Cardiac septum (tissue), 1 donor: Measurements from ENCODE around the gene SLC29A1. TPM values are rescaled to one million over a fixed set of nuclear protein-coding genes. Genes with fewer than 3 reads are reported as not detected.
"Not testable (repeated sequence)": the region's sequence is repeated elsewhere in the genome, so short reads cannot be mapped to it uniquely, and the experiment has no call there.

ENCODE experiments used
- DNase-seq: peaks from one replicate; pipeline ENCODE4 v3.0.0-alpha.2; 2020; ENCODE audit warnings: low spot score
- intact Hi-C: fragments of 100-400 bp; cut with DNase I; formaldehyde crosslinking; loops from one replicate; pipeline ENCODE4 v1.14.0; 2022
- total RNA-seq: library from RNA; stranded (reverse); fragmentation: NEBNext Ultra II Directional; extraction: Animal tissue kit (Norgen Biotek cat#: 25700); gene quantifications from one replicate; pipeline ENCODE4 v1.2.1, GENCODE V29; 2021
- donor health status: DM: no; HTN: no; CAD: no.

Gene SLC29A1
- total RNA-seq, 1 donor from 2014 or later = 105 TPM

DNA sequence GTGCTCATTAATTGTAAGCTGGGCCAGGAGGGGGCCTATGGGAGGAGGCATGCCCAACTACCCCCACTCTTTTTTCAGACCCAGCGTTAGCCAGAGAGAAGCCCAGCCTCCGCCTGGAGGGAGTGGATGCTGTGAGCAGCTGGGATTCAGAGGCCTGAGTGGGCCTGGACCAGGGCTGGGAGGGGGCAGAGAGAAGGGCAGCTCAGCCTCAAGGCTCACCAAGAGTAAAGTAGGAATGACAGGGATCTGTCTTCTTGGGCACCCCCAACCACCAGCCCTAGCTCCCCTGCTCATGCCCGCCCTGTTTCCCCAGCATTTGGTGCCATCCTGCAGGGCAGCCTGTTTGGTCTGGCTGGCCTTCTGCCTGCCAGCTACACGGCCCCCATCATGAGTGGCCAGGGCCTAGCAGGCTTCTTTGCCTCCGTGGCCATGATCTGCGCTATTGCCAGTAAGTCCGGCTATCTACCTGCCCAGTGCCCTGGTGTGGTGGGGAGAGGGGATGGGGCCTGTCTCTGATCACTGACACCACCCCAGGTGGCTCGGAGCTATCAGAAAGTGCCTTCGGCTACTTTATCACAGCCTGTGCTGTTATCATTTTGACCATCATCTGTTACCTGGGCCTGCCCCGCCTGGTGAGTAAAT lies 6.8 kb downstream of the SLC29A1 start:
- DNase-seq = no peak
- intact Hi-C loops = no loop called here

DNA sequence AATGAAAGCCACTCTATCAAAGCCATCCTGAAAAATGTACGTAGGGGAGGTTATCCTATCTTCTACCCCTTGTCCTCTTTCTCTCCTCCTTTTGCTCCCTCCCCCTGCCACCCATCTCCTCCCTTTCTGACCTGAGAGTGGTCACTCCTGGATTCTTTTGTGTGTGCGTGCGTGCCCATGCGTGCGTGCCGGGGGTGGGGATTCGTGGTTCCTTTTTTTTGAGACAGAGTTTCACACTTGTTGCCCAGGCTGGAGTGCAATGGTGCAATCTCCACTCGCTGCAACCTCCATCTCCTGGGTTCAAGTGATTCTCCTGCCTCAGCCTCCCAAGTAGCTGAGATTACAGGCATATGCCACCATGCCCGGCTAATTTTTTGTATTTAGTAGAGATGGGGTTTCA lies 8.0 kb downstream of the SLC29A1 start:
- intact Hi-C loops, DNase-seq: not testable (repeated sequence)

DNA sequence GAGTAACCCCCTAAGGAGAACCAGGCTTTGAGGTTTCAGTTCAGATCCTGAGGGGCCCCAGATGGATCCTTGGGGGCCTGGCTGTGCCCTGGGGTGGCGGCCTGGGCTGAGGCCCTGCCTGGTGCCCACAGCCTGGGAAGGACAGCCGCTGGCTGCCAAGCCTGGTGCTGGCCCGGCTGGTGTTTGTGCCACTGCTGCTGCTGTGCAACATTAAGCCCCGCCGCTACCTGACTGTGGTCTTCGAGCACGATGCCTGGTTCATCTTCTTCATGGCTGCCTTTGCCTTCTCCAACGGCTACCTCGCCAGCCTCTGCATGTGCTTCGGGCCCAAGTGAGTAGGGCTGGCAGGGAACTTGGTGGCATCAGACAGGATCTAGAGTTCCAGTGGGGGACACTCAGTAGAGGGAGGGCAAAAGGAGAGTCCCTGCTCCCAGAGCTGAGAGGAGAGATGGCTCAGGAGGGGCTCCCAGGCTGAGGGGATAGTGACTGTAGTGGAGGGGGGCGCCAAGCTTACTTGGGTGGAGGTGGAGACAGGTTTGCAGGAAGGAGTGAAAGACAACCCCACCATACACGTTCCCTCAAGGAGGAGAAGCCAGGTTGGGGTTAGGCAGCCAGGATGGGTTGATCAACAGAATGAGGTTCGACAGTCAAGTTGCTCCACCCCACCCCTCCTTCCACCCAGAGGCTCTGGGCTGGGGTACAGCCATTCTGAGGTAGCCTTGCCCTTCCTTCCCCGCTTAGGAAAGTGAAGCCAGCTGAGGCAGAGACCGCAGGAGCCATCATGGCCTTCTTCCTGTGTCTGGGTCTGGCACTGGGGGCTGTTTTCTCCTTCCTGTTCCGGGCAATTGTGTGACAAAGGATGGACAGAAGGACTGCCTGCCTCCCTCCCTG lies 9.5 kb downstream of the SLC29A1 start:
- intact Hi-C loops = no loop called here
- DNase-seq = no peak

DNA sequence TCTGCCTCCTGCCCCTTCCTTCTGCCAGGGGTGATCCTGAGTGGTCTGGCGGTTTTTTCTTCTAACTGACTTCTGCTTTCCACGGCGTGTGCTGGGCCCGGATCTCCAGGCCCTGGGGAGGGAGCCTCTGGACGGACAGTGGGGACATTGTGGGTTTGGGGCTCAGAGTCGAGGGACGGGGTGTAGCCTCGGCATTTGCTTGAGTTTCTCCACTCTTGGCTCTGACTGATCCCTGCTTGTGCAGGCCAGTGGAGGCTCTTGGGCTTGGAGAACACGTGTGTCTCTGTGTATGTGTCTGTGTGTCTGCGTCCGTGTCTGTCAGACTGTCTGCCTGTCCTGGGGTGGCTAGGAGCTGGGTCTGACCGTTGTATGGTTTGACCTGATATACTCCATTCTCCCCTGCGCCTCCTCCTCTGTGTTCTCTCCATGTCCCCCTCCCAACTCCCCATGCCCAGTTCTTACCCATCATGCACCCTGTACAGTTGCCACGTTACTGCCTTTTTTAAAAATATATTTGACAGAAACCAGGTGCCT lies 10.2 kb downstream of the SLC29A1 start:
- intact Hi-C loops = loop anchor here (1.0 to 2.0 kb wide), 2 partner anchors 12 to 61 kb away; no protein-coding TSS in a partner anchor
- DNase-seq = peak; percentile 64

DNA sequence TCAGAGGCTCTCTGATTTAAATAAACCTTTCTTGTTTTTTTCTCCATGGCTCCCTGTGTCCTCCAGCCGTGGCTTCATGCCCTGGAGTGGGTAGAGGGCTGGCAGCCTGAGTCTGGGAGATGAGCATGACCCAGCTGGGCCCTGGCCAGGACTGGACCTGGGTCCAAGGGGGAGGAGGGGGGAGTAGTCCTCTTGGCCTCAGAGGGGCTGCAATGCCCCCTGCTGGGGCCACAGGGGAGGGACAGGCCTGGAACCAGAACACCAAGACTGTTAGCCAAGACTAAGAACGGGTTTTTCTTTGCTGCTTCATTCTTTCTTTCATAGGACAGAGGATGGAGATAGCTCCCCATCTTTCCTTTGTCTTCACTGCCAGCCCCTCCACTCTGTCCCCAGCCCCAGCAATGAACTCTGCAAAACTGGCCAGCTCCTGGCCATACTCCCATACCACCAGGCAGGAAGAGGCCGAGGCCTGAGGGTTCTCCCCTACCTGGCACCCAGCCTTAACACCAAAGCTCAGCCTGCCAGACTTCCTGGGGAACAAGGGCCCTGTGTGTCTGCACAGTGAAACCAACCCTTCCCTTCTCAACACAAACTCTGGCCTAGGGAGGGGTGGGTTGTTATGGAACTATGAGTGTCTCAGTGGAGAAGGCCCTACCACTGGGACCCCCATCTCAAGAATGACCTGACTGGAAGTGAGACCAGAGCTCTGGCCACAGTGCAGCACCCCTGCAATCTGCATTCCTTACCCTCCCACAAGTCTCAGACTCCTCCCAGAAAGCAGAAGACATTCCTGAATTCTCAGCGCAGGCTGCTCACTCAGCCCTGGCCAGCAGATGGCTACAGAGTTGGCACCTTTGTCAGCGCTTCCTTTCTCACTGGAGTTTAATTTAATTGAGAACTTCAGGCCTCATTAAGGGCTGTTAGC lies 11.0 kb downstream of the SLC29A1 start:
- intact Hi-C loops = loop anchor here (1.0 to 5.0 kb wide), 3 partner anchors 13 to 132 kb away; no protein-coding TSS in a partner anchor
- peak; percentile 91 for DNase-seq

DNA sequence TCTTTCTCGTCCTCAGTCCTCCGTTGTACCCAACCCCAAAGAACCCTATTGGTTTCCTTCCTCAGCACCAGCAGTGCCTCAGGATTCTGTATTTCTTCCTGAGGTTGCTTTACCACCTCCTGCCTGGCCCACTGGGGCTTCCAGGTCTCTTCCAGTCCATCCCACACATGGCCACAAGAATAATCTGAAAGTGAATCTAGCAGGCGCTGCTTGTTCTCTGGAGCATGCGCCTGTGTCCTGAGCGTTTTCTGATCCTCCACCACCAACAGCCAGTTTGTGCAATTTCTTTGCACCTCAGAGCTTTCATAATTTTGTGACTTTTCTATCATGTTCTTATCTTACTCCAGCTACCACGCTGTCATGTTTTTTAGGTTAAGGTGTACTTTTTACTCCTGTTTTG lies 11.9 kb downstream of the SLC29A1 start:
- intact Hi-C loops = loop anchor here (2.0 to 5.0 kb wide), 2 partner anchors 62 to 133 kb away; no protein-coding TSS in a partner anchor
- DNase-seq = peak; percentile 56

DNA sequence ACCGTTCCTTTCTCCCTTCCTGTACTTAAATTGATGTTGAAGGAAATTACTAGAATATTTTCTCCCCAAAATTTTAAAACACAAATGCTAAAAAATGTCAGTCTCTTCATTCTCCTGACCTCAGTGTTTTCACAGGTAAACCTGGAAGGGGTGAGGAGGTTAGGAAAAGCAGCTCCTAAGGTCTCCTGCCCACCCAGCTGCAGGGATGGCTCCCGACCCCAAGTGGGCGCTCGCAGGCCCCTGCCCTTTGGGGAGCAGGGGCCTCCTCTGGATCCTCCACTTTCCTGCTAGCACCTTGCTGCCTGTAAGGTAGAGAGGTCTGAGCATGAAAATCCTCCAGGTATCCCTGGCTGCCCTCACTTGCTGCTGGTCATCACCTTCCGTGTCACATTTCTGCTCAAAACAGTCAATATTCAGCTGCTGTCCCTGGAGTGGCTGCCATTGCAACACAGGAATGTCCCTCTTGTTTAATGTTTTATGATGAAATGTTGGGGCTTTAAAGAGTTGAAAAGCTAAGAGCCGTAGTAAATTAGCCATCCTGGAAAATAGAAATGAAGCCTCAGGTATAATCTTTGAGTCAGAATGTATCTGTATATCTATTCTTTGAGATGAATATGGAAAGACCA lies 12.6 kb downstream of the SLC29A1 start:
- no peak for DNase-seq
- intact Hi-C loops = loop anchor here (2.0 to 5.0 kb wide), 2 partner anchors 63 to 134 kb away; no protein-coding TSS in a partner anchor

DNA sequence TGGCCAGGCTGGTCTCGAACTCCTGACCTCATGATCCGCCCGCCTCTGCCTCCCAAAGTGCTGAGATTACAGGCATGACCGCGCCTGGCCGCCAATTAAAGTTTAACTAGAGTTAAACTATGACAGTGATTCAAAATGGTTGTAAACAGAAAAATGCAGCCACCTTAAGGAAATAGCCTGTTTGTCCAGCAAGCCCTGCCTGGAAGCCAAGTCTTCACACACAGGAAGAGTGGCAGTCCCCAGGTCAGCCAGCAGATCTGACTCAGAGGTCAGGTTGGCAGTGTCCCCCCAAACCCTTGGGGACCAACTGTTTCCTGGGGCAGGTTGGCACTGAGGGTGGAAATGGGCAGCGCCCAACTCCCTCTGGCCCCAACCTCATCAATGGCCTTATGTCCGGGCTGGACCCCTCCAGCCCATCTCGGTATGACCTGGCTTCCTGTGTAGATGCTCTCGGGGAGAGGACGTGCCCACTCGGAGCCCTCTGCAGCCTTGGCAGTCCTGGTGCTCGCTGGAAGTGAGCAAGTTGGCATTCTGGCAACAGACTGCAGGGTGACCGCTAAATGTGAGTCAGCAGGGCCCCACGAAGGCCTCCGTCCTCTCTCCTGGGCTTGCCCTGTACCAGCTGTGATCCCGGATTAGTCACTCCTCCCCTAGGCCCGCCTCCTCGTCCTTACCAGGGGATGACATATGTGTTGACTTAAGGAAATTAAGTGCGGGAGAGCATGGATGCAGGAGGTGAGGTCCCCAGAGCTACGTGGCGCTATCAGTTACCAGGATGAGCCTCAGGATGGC lies 13.8 kb downstream of the SLC29A1 start:
- peak; percentile 93 for DNase-seq
- intact Hi-C loops = loop anchor here (5.0 kb wide), 1 partner anchor 135 kb away; no protein-coding TSS in a partner anchor

DNA sequence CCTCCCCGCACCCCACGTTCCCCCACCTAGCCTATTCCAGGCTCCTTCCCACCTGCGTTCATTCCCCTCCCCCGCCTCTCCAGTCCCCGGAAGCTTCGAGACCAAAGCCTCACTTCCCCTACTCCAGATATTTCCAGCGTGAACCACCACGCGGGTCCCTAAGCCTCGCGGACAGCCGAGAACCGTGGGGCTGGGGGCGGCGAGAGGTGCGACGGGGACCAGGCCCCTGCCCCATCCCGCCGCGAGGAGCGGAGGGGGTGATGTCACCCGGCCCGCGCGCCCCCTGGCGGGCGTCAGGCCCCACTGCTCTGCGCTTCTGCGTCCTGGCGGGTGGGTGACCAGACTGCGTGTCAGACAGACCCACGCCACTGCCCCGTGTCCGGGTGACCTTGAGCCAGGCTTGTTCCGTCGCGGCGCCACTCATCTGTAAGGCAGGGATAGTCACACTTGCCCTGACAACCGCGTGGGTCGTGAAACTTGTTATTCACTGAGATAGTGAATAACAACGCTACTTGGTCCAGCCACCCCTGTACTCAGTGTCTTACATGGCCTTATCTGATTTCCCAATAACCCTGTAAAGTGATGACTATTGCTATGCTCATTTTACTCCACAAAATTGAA lies 14.5 kb downstream of the SLC29A1 start:
- intact Hi-C loops = loop anchor here (5.0 kb wide), 1 partner anchor 136 kb away; no protein-coding TSS in a partner anchor
- peak; percentile 93 for DNase-seq

DNA sequence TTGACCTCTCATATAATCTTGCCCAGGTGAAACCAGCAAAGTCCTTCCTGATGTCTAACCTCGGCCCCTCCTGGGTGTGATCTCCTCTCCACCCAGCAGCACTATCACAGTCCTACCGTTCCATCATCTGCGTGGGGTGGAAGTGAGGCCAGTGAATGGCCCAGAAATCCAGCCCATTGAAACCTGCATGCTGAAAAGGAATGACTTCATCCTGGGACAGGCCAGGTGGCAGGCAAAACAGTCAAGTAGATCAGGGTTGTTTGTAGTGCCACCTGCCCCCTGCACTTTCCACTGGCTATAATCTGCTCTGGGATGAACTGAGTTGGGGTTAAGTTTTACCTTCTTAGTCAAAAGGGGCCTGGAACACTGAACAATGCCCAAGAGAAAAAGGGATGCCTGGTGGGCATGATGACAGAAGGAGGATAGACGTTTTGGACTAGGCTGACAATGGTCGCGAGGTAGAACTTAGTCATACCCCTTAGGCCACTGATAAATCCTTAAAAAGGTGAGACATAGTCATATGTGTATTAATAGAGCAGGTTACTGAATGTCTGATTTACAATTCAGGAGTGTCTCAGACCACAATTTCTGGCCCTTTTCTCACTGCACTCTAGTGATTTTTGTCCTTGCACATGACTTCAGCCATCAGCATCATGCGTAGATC lies 15.4 kb downstream of the SLC29A1 start:
- DNase-seq = no peak
- intact Hi-C loops = loop anchor here (5.0 kb wide), 1 partner anchor 137 kb away; no protein-coding TSS in a partner anchor

DNA sequence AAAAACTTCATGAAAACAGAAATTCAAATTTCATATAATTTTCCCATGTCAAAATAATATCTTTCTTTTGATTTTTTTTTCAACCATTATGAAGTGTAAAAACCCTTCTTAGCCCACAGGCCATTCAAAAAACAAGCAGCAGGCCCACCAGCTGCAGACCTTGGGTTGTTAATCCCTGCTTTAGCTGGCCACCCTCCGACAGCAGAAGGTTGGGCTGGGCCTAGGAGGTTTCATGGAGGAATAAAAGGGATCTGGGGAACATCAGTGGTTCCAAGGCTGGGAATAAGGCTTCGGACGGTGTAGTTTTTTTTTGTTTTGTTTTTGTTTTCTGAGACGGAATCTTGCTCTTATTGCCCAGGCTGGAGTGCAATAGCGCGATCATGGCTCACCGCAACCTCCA lies 19.9 kb downstream of the SLC29A1 start:
- intact Hi-C loops = no loop called here
- DNase-seq = no peak

DNA sequence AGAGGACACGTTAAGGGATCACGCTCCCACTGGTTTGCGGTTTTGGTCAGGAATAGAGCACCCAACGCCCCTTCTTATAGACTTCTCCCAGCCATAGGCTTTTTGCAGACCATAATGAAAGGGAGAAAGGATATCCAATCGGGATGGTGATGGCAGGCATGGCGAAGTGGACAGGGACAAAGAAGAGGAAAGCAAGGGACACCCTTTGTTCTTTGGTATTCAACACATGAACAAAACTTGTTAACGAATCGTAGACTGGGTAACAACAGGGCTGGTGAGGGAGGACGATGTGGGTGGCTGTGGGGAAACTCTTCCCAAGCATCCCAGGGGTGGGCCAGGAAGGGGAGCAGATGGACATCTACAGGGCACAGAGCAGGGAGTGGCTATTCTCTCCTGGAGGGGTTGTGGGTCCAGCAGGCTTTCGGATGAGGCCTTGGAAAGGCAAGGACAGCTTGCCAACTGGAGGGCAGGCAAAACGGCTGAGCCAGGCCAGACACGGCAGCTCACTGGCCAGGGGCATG lies 22.1 kb downstream of the SLC29A1 start:
- DNase-seq = no peak
- intact Hi-C loops = no loop called here

DNA sequence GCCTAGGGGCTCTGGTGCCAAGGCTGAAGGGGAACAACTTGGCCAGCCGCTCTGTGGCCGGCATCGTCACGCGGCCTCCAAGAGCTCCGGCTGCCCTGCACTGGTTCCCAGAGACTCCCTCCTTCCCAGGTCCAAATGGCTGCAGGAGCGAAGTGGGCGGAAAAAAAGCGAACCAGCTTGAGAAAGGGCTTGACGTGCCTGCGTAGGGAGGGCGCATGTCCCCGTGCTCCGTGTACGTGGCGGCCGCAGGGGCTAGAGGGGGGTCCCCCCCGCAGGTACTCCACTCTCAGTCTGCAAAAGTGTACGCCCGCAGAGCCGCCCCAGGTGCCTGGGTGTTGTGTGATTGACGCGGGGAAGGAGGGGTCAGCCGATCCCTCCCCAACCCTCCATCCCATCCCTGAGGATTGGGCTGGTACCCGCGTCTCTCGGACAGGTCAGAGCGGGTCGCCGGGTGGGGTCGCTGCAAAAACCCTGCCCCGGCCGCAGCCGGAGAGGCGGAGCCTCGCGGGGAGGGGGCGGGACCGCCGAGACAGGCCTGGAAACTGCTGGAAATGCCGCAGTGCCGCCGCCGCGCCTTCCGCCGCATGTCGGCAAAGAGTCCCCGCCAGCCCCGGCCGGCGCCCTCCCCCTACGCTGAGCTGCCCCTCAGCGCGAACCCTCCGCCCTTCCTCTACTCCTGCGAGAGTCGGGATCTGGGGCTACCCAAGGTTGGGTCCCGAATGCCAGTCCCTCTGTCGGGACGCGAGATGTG lies 22.7 kb downstream of the SLC29A1 start:
- intact Hi-C loops = no loop called here
- DNase-seq = peak; percentile 94

DNA sequence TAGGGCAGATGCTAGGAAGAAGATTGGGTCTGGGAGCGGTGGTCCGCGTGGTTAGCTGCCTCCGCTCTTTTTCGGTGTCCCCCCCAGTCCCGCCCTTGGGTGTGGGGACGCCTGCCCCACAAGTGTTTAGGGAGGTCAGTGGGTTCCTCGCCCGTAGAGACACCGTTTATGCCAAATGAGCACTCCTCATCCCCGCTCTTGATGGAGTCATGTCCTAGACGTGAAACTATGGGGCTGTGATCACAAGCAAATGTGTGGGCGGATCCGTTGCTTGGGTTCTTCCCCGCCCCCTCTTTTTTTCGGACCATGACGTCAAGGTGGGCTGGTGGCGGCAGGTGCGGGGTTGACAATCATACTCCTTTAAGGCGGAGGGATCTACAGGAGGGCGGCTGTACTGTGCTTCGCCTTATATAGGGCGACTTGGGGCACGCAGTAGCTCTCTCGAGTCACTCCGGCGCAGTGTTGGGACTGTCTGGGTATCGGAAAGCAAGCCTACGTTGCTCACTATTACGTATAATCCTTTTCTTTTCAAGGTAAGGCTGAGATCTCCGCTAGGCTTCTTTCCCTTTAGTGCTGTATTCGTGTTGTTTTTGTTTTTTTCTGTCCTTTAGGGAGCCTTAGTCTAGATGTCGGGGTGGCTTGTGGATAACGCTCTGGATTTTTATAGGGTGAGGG lies 23.4 kb downstream of the SLC29A1 start, which contains the start of gene HSP90AB1:
TSS of gene HSP90AB1 (plus strand) at position 439 of the 675 bp plus-strand sequence. CDS start 1,529 bp downstream, outside the sequence.
- intact Hi-C loops = loop anchor here (1.0 kb wide), 1 partner anchor 25 kb away; no protein-coding TSS in a partner anchor
- DNase-seq = peak; percentile 97
